Aorta (tissue), 5 donors: Measurements from ENCODE around the gene TSTD1. TPM values are rescaled to one million over a fixed set of nuclear protein-coding genes. Genes with fewer than 3 reads are reported as not detected.
"Not testable (repeated sequence)": the region's sequence is repeated elsewhere in the genome, so short reads cannot be mapped to it uniquely, and the experiment has no call there.

Experiments
- ATAC-seq: fragments of 200-7000 bp; cut with Tn5 transposase; one replicate; pipeline ENCODE4 v1.9.1; 2022; ENCODE audit warnings: moderate library complexity; ENCODE audit not compliant: low FRiP score
- DNase-seq, 2 donors: peaks; one replicate each; pipeline ENCODE4 v3.0.0-alpha.2; 2020
- H3K27ac ChIP-seq, 2 donors: one replicate each; pipeline ENCODE4 v1.5.1; 2013; ENCODE audit warnings: low read length in 2 of 2, mild to moderate bottlenecking in 2 of 2, moderate library complexity in 2 of 2, control low read depth in 1 of 2, inconsistent platforms in 1 of 2, low read depth in 1 of 2
- H3K27me3 ChIP-seq, 2 donors: one replicate each; pipeline ENCODE4 v1.6.1; 2013; ENCODE audit warnings: control low read depth in 1 of 2, low read length in 1 of 2, mild to moderate bottlenecking in 1 of 2, moderate library complexity in 1 of 2; ENCODE audit not compliant: insufficient read depth in 2 of 2, control insufficient read depth in 1 of 2
- H3K36me3 ChIP-seq, 2 donors: one replicate each; pipeline ENCODE4 v1.6.1; 2013; ENCODE audit warnings: control low read depth in 1 of 2, low read length in 1 of 2, mild to moderate bottlenecking in 1 of 2; ENCODE audit not compliant: insufficient read depth in 2 of 2, control insufficient read depth in 1 of 2
- H3K4me1 ChIP-seq, 2 donors: one replicate each; pipeline ENCODE4 v1.6.1; 2013; ENCODE audit warnings: low read length in 2 of 2, control low read depth in 1 of 2, mild to moderate bottlenecking in 1 of 2, moderate library complexity in 1 of 2; ENCODE audit not compliant: insufficient read depth in 2 of 2, control insufficient read depth in 1 of 2
- H3K4me3 ChIP-seq, 2 donors: one replicate each; pipeline ENCODE4 v1.5.1; 2013; ENCODE audit warnings: low read length in 2 of 2, control low read depth in 1 of 2, mild to moderate bottlenecking in 1 of 2
- H3K9me3 ChIP-seq: one replicate; pipeline ENCODE4 v1.6.1; 2013; ENCODE audit warnings: mild to moderate bottlenecking, low read length; ENCODE audit not compliant: control insufficient read depth
- WGBS, 2 donors: extraction: QIAGEN DNeasy Blood & Tissue Kit; methylation state at CpG; one replicate each; pipeline ENCODE4 v1.1.7; 2013; 5-methylcytosine and 5-hydroxymethylcytosine counted together
- intact Hi-C, 2 donors: fragments of 100-400 bp; cut with DNase I; formaldehyde crosslinking; loops; one replicate each; pipeline versions ENCODE4 v1.14.2 to v1.15.0; 2022
- polyA plus RNA-seq, 2 donors: library from polyadenylated mRNA; stranded (reverse); fragments of 200-250 nt; gene quantifications; one replicate each; pipeline ENCODE4 v1.2.3, GENCODE V29; 2013
- total RNA-seq, 2 donors: library from RNA; stranded (reverse); fragmentation: NEBNext Ultra II Directional; extraction: Animal tissue kit (Norgen Biotek cat#: 25700); gene quantifications; one replicate each; pipeline ENCODE4 v1.2.1, GENCODE V29; 2021
- donor health status: healthy with polysubstance abuse.
- donor health status: Bipolar disorder and iron deficiency.
- donor health status: DM: no; HTN: no; CAD: no.
- donor health status: DM: no; HTN: no; CAD: no.
- donor health status: DM: yes; HTN: yes; CAD: no.

TSTD1 gene
- total and polyA plus RNA-seq, 4 donors, result 9.1 to 31.9 (median 12.9) TPM

- peaks cover 0 to 3% of the 10 kb centered on the region in 2 donors for H3K36me3 ChIP-seq
- no peak overlapping the region for H3K27ac ChIP-seq
- intact Hi-C loops, result loop anchor here (5.0 kb wide), 3 partner anchors 96 to 269 kb away; partner anchors contain the start of gene KLHDC9 (in 1 of the 2)
- no peak overlapping the region for H3K4me3 ChIP-seq
- H3K9me3 ChIP-seq, result no peaks in the 10 kb centered on the region
- H3K27me3 ChIP-seq, result no peaks in the 10 kb centered on the region
- ATAC-seq (no peak), DNase-seq (no peak)
- no peaks in the 10 kb centered on the region for H3K4me1 ChIP-seq
- WGBS, 2 donors, result 91 to 92% methylated on average over 3 of the region's 3 CpGs
Observed at GRCh38 chr1:160996178-160996577, 42.6 kb downstream of the TSTD1 start.

GRCh38 chr1:160993544-160994193 lies 45.1 kb downstream of the TSTD1 start:
- Histone ChIP-seq H3K27me3 (no peaks in the 10 kb centered on the region), H3K36me3 (no peaks in the 10 kb centered on the region), H3K27ac (no peak overlapping the region), H3K4me3 (no peak overlapping the region), H3K4me1 (no peaks in the 10 kb centered on the region), H3K9me3 (no peaks in the 10 kb centered on the region)
- intact Hi-C loops, result no loop called here
- DNase-seq (no peak), ATAC-seq (no peak)
- WGBS, 2 donors, result 75 to 76% methylated on average over 14 of the region's 14 CpGs

GRCh38 chr1:160992036-160992435 lies 46.7 kb downstream of the TSTD1 start:
- 91% methylated on average over 4 of the region's 4 CpGs for WGBS, 2 donors
- intact Hi-C loops, result not testable (repeated sequence)

More at GRCh38 chr1:160992036-160992435, 46.7 kb downstream of the TSTD1 start:
- not testable (repeated sequence) for DNase-seq, H3K9me3 ChIP-seq, H3K27me3 ChIP-seq, ATAC-seq, H3K27ac ChIP-seq, H3K4me1 ChIP-seq, H3K36me3 ChIP-seq, H3K4me3 ChIP-seq

Other genes starting within 250 kb of the TSTD1 start
- 1 to 10 TPM in 1 of 2 donors, under 1 TPM in 1; 0.71 to 1.2 TPM for gene LY9, start 242.8 kb downstream of the TSTD1 start, total RNA-seq
- gene LY9, start 242.8 kb downstream of the TSTD1 start, polyA plus RNA-seq, result 1 to 10 TPM in 1 of 2 donors, under 1 TPM in 1; 0.10 to 2.0 TPM
- gene CD244, start 176.1 kb downstream of the TSTD1 start, total RNA-seq, result 1 to 10 TPM in 1 of 2 donors, under 1 TPM in 1; 0.36 to 1.9 TPM
- under 1 TPM; 0.26 to 0.75 TPM for gene CD244, start 176.1 kb downstream of the TSTD1 start, polyA plus RNA-seq
- 1 to 10 TPM in 1 of 2 donors, under 1 TPM in 1; 0.78 to 1.8 TPM for gene ITLN1, start 153.8 kb downstream of the TSTD1 start, total RNA-seq
- 10 to 100 TPM; 58.6 to 72.6 TPM for gene ITLN1, start 153.8 kb downstream of the TSTD1 start, polyA plus RNA-seq
- not detected for gene ITLN2, start 84.2 kb downstream of the TSTD1 start, total RNA-seq
- gene ITLN2, start 84.2 kb downstream of the TSTD1 start, polyA plus RNA-seq, result 1 to 10 TPM; 4.5 to 5.5 TPM
- gene F11R, start 17.8 kb downstream of the TSTD1 start, total RNA-seq, result 10 to 100 TPM; 21.7 to 26.0 TPM
- 1 to 10 TPM; 2.4 to 8.0 TPM for gene F11R, start 17.8 kb downstream of the TSTD1 start, polyA plus RNA-seq
- 10 to 100 TPM; 42.2 to 67.0 TPM for gene USF1, start 7.0 kb upstream of the TSTD1 start, total RNA-seq
- 100 to 1,000 TPM in 1 of 2 donors, 10 to 100 TPM in 1; 33.8 to 124 TPM for gene USF1, start 7.0 kb upstream of the TSTD1 start, polyA plus RNA-seq
- 10 to 100 TPM; 14.7 to 20.5 TPM for gene ARHGAP30, start 30.9 kb upstream of the TSTD1 start, total RNA-seq
- gene ARHGAP30, start 30.9 kb upstream of the TSTD1 start, polyA plus RNA-seq, result 10 to 100 TPM in 1 of 2 donors, 1 to 10 TPM in 1; 1.3 to 12.1 TPM
- under 1 TPM; 0.24 to 0.26 TPM for gene NECTIN4, start 50.6 kb upstream of the TSTD1 start, total RNA-seq
- not detected for gene NECTIN4, start 50.6 kb upstream of the TSTD1 start, polyA plus RNA-seq
- gene KLHDC9, start 59.4 kb upstream of the TSTD1 start, total RNA-seq, result 1 to 10 TPM in 1 of 2 donors, under 1 TPM in 1; 0.78 to 2.5 TPM
- 10 to 100 TPM in 1 of 2 donors, 1 to 10 TPM in 1; 7.9 to 14.8 TPM for gene KLHDC9, start 59.4 kb upstream of the TSTD1 start, polyA plus RNA-seq
- gene PFDN2, start 79.1 kb upstream of the TSTD1 start, total RNA-seq, result 10 to 100 TPM; 36.4 to 42.3 TPM
- 100 to 1,000 TPM in 1 of 2 donors, 10 to 100 TPM in 1; 74.6 to 116 TPM for gene PFDN2, start 79.1 kb upstream of the TSTD1 start, polyA plus RNA-seq
- 10 to 100 TPM; 31.1 to 41.6 TPM for gene NIT1, start 79.1 kb upstream of the TSTD1 start, total RNA-seq
- gene NIT1, start 79.1 kb upstream of the TSTD1 start, polyA plus RNA-seq, result 10 to 100 TPM; 47.6 to 50.5 TPM
- gene DEDD, start 93.7 kb upstream of the TSTD1 start, total RNA-seq, result 10 to 100 TPM; 44.7 to 46.8 TPM
- 10 to 100 TPM; 25.2 to 39.7 TPM for gene DEDD, start 93.7 kb upstream of the TSTD1 start, polyA plus RNA-seq
- gene UFC1, start 115.0 kb upstream of the TSTD1 start, total RNA-seq, result 10 to 100 TPM; 64.2 to 70.3 TPM
- 100 to 1,000 TPM; 143 to 184 TPM for gene UFC1, start 115.0 kb upstream of the TSTD1 start, polyA plus RNA-seq
- 10 to 100 TPM; 16.4 to 28.1 TPM for gene USP21, start 120.5 kb upstream of the TSTD1 start, total RNA-seq
- 10 to 100 TPM; 15.7 to 24.7 TPM for gene USP21, start 120.5 kb upstream of the TSTD1 start, polyA plus RNA-seq
- gene PPOX, start 127.5 kb upstream of the TSTD1 start, total RNA-seq, result 10 to 100 TPM; 16.3 to 30.9 TPM
- gene PPOX, start 127.5 kb upstream of the TSTD1 start, polyA plus RNA-seq, result 100 to 1,000 TPM in 1 of 2 donors, 10 to 100 TPM in 1; 17.0 to 126 TPM
- 10 to 100 TPM; 26.8 to 29.8 TPM for gene B4GALT3, start 138.5 kb upstream of the TSTD1 start, total RNA-seq
- 10 to 100 TPM; 13.9 to 23.1 TPM for gene B4GALT3, start 138.5 kb upstream of the TSTD1 start, polyA plus RNA-seq
- gene ADAMTS4, start 160.1 kb upstream of the TSTD1 start, total RNA-seq, result 100 to 1,000 TPM in 1 of 2 donors, 10 to 100 TPM in 1; 78.9 to 207 TPM
- 1 to 10 TPM; 1.4 to 6.8 TPM for gene ADAMTS4, start 160.1 kb upstream of the TSTD1 start, polyA plus RNA-seq
- 10 to 100 TPM; 55.3 to 63.4 TPM for gene NDUFS2, start 163.4 kb upstream of the TSTD1 start, total RNA-seq
- gene NDUFS2, start 163.4 kb upstream of the TSTD1 start, polyA plus RNA-seq, result 10 to 100 TPM; 64.2 to 88.1 TPM
- gene FCER1G, start 176.3 kb upstream of the TSTD1 start, total RNA-seq, result 10 to 100 TPM; 64.3 to 74.0 TPM
- 100 to 1,000 TPM in 1 of 2 donors, 10 to 100 TPM in 1; 35.7 to 154 TPM for gene FCER1G, start 176.3 kb upstream of the TSTD1 start, polyA plus RNA-seq
- not detected for gene APOA2, start 184.7 kb upstream of the TSTD1 start, total RNA-seq
- 1 to 10 TPM in 1 of 2 donors, not detected in 1; 1.3 TPM for gene APOA2, start 184.7 kb upstream of the TSTD1 start, polyA plus RNA-seq
- 10 to 100 TPM in 1 of 2 donors, 1 to 10 TPM in 1; 10.0 to 12.9 TPM for gene TOMM40L, start 187.1 kb upstream of the TSTD1 start, total RNA-seq
- gene TOMM40L, start 187.1 kb upstream of the TSTD1 start, polyA plus RNA-seq, result 10 to 100 TPM; 10.2 to 11.6 TPM
- gene NR1I3, start 199.2 kb upstream of the TSTD1 start, total RNA-seq, result not detected
- gene NR1I3, start 199.2 kb upstream of the TSTD1 start, polyA plus RNA-seq, result not detected
- 1 to 10 TPM in 1 of 2 donors, under 1 TPM in 1; 0.69 to 1.2 TPM for gene PCP4L1, start 219.8 kb upstream of the TSTD1 start, total RNA-seq
- not detected for gene PCP4L1, start 219.8 kb upstream of the TSTD1 start, polyA plus RNA-seq